Measurements from ENCODE around the gene CBFA2T3.

CBFA2T3 gene

DNA sequence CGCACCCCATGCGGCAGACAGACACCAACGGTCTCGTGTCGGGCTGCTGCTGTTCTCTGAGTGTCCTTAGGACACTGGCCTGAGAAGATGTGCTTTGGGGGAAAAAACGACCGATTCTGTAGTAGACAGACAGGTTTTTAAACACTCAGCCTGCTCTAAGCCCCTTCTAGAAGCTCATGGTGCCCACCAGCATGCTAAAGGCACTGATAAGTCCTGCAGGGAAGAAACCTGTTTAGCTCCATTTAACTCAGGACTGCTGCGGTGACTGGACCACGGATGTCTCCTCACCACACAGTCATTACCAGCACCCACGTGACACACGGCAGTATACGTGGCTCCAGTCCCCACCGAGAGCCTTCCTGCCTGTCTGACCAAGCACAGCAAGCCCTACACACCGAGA, 146.2 kb downstream of the CBFA2T3 start:
- no peak for DNase-seq

DNA sequence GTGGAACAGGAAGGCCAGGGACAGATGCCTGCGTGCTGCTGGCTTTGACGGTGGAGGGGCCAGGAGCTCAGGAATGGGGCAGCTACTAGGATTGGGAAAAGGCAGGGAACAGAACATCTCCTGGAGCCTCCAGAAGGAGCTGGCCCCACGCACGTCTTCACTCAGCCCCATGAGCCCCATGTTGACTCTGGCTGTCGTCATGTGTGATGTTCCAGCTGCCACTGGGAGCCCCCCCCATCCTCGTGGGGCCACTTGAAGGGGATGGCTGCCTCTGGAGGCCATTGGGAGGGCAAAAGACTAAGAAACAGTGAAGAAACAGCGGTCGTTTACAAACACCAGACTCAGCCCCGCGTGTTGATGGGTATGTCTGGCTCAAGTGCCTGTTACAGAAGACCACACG, 146.7 kb downstream of the CBFA2T3 start:
- no peak for DNase-seq

DNA sequence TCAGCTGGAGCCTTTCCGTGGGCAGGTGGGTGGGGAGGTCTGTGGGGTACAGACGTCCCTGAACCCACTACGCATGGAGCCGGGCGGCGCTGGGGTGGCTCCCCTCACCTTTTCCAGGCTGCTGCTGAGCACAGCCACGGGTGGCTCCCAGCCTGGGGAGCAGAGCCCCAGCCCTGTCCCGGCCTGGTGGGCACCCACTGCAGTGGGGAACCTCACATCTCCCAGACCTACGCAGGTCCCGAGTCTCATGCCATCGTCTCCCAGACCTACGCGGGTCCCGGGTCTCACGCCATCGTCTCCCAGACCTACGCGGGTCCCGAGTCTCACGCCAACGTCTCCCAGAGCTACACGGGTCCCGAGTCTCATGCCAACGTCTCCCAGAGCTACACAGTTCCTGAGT, 148.3 kb downstream of the CBFA2T3 start:
- no peak for DNase-seq

DNA sequence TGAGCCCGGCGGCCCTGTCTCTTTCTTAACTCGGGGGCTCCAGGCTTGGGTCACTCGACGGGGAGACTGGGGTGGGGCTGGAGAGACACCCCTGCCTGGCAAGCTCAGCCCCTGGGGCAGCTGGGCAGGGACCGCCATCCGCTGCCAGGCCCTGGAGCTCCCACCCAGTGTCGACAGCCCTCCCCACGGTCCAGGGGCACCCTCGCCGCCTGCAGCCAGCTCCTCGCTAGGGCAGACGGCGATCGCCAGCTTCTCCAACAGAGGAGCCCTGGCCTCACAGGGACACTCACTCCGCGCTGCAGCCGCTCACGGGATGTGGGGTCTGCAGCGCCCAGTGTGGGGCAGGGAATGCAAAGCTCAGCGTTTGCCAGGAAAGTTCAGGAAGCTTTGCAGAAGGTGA, 149.3 kb downstream of the CBFA2T3 start:
- DNase-seq = no peak

DNA sequence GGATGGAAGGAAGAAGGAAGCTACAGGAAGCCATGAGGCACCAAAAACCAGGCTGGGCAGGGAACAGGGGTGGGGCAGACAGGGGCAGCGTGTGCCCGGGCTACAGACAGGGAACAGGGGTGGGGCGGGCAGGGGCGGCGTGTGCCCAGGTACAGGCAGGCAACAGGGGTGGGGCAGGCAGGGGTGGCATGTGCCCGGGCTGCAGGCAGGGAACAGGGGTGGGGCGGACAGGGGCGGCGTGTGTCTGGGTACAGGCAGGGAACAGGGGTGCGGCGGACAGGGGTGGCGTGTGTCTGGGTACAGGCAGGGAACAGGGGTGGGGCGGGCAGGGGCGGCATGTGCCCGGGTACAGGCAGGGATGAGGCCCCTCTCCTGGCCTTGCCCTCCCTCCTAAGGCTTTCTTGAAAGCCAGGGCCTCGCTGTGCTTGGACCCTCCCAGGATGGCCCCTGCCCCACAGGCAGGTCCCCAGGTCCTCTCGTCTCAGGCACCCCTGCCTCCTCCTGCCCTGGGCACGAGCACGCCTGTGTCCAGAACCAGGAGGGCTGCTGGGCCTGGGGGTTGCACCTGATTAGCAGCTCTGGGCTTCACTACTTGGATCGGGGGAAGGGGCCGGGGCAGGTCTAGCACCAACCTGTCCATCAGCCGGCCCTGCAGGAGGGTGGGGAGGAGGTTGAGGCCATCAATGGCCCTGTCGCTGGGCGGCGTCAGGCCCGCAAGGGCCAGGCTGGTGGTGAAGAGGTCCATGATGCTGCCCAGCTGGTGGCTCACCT, 150.8 kb downstream of the CBFA2T3 start:
- DNase-seq = no peak

DNA sequence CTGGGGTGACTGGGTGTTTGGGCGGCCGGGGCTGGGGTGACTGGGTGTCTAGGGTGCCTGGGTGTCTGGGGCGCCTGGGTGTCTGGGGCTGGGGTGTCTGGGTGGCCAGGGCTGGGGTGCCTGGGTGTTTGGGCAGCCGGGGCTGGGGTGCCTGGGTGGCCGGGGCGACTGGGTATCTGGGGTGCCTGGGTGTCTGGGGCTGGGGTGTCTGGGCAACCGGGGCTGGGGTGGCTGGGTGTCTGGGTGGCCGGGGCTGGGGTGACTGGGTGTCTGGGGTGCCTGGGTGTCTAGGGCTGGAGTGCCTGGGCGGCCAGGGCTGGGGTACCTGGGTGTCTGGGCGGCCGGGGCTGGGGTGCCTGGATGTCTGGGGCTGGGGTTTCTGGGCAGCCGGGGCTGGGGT, 151.9 kb downstream of the CBFA2T3 start:
- no peak for DNase-seq

Data from DMS 273 treated with DMSO at 0.1 percent for 48 hours (cell line).